ENCODE data around the gene SDF2. TPM values are rescaled to one million over a fixed set of nuclear protein-coding genes. Genes with fewer than 3 reads are reported as not detected.

The SDF2 gene
- total RNA-seq, 4 donors from 2014 or later: 28.9 to 74.6 (median 48.6) TPM

- WGBS, 2 donors: 69 to 74% methylated on average over 8 to 10 of the region's 10 CpGs
- H3K4me3 ChIP-seq (replicated peaks in 1 of 3): no peak overlapping the region
- H3K27me3 ChIP-seq: no peaks in the 10 kb centered on the region
- intact Hi-C loops (cut with DNase I): no loop called here
- TF ChIP-seq POLR2A (IDR thresholded peaks at IDR 0.05) (no peak), CTCF (IDR thresholded peaks at IDR 0.05) (no peak)
- H3K9me3 ChIP-seq: no peaks in the 10 kb centered on the region
- H3K36me3 ChIP-seq: peaks cover 25 to 26% of the 10 kb centered on the region in 2 donors
- no peak overlapping the region for H3K27ac ChIP-seq
- no peak for DNase-seq
- H3K4me1 ChIP-seq: no peaks in the 10 kb centered on the region
These were observed 44.1 kb upstream of the SDF2 start for GRCh38 chr17:28705728-28706334.

- Histone ChIP-seq H3K9me3 (no peaks in the 10 kb centered on the region), H3K27ac (no peak overlapping the region), H3K4me1 (no peaks in the 10 kb centered on the region), H3K4me3 (replicated peaks in 1 of 3) (no peak overlapping the region), H3K36me3 (peaks cover 32% of the 10 kb centered on the region in 2 donors), H3K27me3 (no peaks in the 10 kb centered on the region)
- TF ChIP-seq POLR2A (IDR thresholded peaks at IDR 0.05) (no peak), CTCF (IDR thresholded peaks at IDR 0.05) (no peak)
- WGBS, 2 donors: 83 to 87% methylated on average over 5 of the region's 5 CpGs
- intact Hi-C loops (cut with DNase I): no loop called here
- DNase-seq: no peak
These were observed 43.5 kb upstream of the SDF2 start for GRCh38 chr17:28705074-28705659.

GRCh38 chr17:28704219-28704858, 42.6 kb upstream of the SDF2 start:
- no peak for TF ChIP-seq CTCF (IDR thresholded peaks at IDR 0.05)
- TF ChIP-seq POLR2A (IDR thresholded peaks at IDR 0.05): no peak
- intact Hi-C loops (cut with DNase I): no loop called here
- DNase-seq: no peak
- no peak overlapping the region for H3K4me3 ChIP-seq (replicated peaks in 1 of 3)
- no peaks in the 10 kb centered on the region for H3K27me3 ChIP-seq
- H3K27ac ChIP-seq: no peak overlapping the region
- no peaks in the 10 kb centered on the region for H3K4me1 ChIP-seq
- no peaks in the 10 kb centered on the region for H3K9me3 ChIP-seq
- 90 to 93% methylated on average over 13 to 14 of the region's 14 CpGs for WGBS, 2 donors
- peaks cover 40% of the 10 kb centered on the region in 2 donors for H3K36me3 ChIP-seq

GRCh38 chr17:28703552-28704218, 42.0 kb upstream of the SDF2 start:
- Histone ChIP-seq H3K4me1 (no peaks in the 10 kb centered on the region), H3K9me3 (no peaks in the 10 kb centered on the region), H3K27ac (no peak overlapping the region), H3K36me3 (peaks cover 47% of the 10 kb centered on the region in 2 donors), H3K27me3 (no peaks in the 10 kb centered on the region), H3K4me3 (replicated peaks in 1 of 3) (no peak overlapping the region)
- TF ChIP-seq POLR2A (IDR thresholded peaks at IDR 0.05): no peak
- TF ChIP-seq CTCF (IDR thresholded peaks at IDR 0.05): no peak
- no peak for DNase-seq
- intact Hi-C loops (cut with DNase I): no loop called here
- WGBS, 2 donors: 85 to 88% methylated on average over 16 of the region's 16 CpGs
